Body of pancreas (tissue), 4 donors: ENCODE results near the gene NPAS2.

Experiments used
- CTCF ChIP-seq, 7 experiments: fragments of 450-650 bp in 4 of 7; fragments of 200-600 bp in 3 of 7; sonication (generic) in 3 of 7; IDR thresholded peaks; one replicate each; pipeline ENCODE4 v1.5.1; 2016 to 2019; ENCODE audit warnings: antibody characterized with exemption in 7 of 7
- POLR2A ChIP-seq, 3 donors: fragments of 450-650 bp; IDR thresholded peaks; one replicate each; pipeline ENCODE4 v1.6.1; 2016; ENCODE audit warnings: antibody characterized with exemption in 3 of 3, mild to moderate bottlenecking in 2 of 3

GRCh38 chr2:101040072-101040471 is 220.1 kb downstream of the NPAS2 start:
- TF ChIP-seq CTCF (IDR thresholded peaks at IDR 0.05) (no peak), POLR2A (IDR thresholded peaks at IDR 0.05) (no peak)
